ENCODE results near the gene ZNF280A.
A peak's percentile ranks its signal among the peaks of the same experiment; 100 is the strongest.
"Not testable (repeated sequence)": the region's sequence is repeated elsewhere in the genome, so short reads cannot be mapped to it uniquely, and the experiment has no call there.

ZNF280A gene

GRCh38 chr22:22510833-22511232 lies 9.2 kb downstream of the ZNF280A start:
- DNase-seq, result not testable (repeated sequence)

- not testable (repeated sequence) for DNase-seq
Observed at GRCh38 chr22:22509912-22510311, 10.2 kb downstream of the ZNF280A start.

- DNase-seq, result peak; percentile 70
Observed at GRCh38 chr22:22508274-22509176, 11.5 kb downstream of the ZNF280A start, which contains the start of gene ZNF280B. Gene ZNF280B, minus strand, starts transcription at chr22:22508742. Its CDS starts 19,344 bp downstream, at chr22:22489398.

- DNase-seq, result no peak
Observed at GRCh38 chr22:22507743-22508273, 12.3 kb downstream of the ZNF280A start.

- DNase-seq, result no peak
Observed at GRCh38 chr22:22506736-22507135, 13.3 kb downstream of the ZNF280A start.

- DNase-seq, result no peak
Observed at GRCh38 chr22:22498267-22498666, 21.8 kb downstream of the ZNF280A start.

- DNase-seq, result not testable (repeated sequence)
Observed at GRCh38 chr22:22491589-22491988, 28.5 kb downstream of the ZNF280A start.

- DNase-seq, result no peak
Observed at GRCh38 chr22:22488736-22489135, 31.3 kb downstream of the ZNF280A start.

GRCh38 chr22:22487869-22488597 lies 32.0 kb downstream of the ZNF280A start:
- no peak for DNase-seq

- DNase-seq, result no peak
Observed at GRCh38 chr22:22487059-22487458, 33.0 kb downstream of the ZNF280A start.

- DNase-seq, result no peak
Observed at GRCh38 chr22:22486132-22486899, 33.8 kb downstream of the ZNF280A start.

- DNase-seq, result no peak
Observed at GRCh38 chr22:22485524-22485923, 34.5 kb downstream of the ZNF280A start.

- no peak for DNase-seq
Observed at GRCh38 chr22:22484023-22484422, 36.0 kb downstream of the ZNF280A start.

GRCh38 chr22:22480940-22481339 lies 39.1 kb downstream of the ZNF280A start:
- DNase-seq, result no peak

- no peak for DNase-seq
Observed at GRCh38 chr22:22479999-22480532, 40.0 kb downstream of the ZNF280A start.

- DNase-seq, result no peak
Observed at GRCh38 chr22:22479116-22479515, 41.0 kb downstream of the ZNF280A start.

GRCh38 chr22:22478470-22478869 lies 41.6 kb downstream of the ZNF280A start:
- no peak for DNase-seq

- no peak for DNase-seq
Observed at GRCh38 chr22:22474733-22475132, 45.3 kb downstream of the ZNF280A start.

GRCh38 chr22:22471104-22471503 lies 49.0 kb downstream of the ZNF280A start:
- DNase-seq, result not testable (repeated sequence)

- no peak for DNase-seq
Observed at GRCh38 chr22:22469527-22469926, 50.5 kb downstream of the ZNF280A start.

- not testable (repeated sequence) for DNase-seq
Observed at GRCh38 chr22:22468794-22469469, 51.1 kb downstream of the ZNF280A start.

GRCh38 chr22:22467112-22467511 lies 53.0 kb downstream of the ZNF280A start:
- DNase-seq, result no peak
